HL-60 (cell line): Measurements from ENCODE around the gene ST8SIA2.

Source experiments
- DNase-seq, 2 experiments: peaks; one replicate each; pipeline ENCODE4 v3.0.0-alpha.2; 2010 to 2020; ENCODE audit warnings: low read depth in 1 of 2, low spot score in 1 of 2
- H3K27ac ChIP-seq: fragments of 250-450 bp; sonication (Bioruptor Pico); replicated peaks from 2 replicates; pipeline ENCODE4 v1.5.1; 2020; ENCODE audit warnings: mild to moderate bottlenecking, moderate library complexity
- H3K27me3 ChIP-seq: fragments of 250-450 bp; sonication (Bioruptor Pico); 2 replicates; pipeline ENCODE4 v1.5.1; 2021; ENCODE audit warnings: mild to moderate bottlenecking, moderate library complexity; ENCODE audit not compliant: insufficient read depth, poor library complexity, severe bottlenecking
- H3K4me3 ChIP-seq: replicated peaks from 2 replicates; pipeline ENCODE4 v1.5.1; 2011; ENCODE audit warnings: mild to moderate bottlenecking, control low read depth, low read length; ENCODE audit not compliant: insufficient read depth
- GABPA ChIP-seq: IDR thresholded peaks from 2 replicates; pipeline ENCODE4 v1.6.1; 2012; ENCODE audit warnings: low read depth
- POLR2AphosphoS5 ChIP-seq: IDR thresholded peaks from 2 replicates; pipeline ENCODE4 v1.6.1; 2012; ENCODE audit warnings: low read depth
- REST ChIP-seq: IDR thresholded peaks from 2 replicates; pipeline ENCODE4 v1.6.1; 2012; ENCODE audit warnings: low read depth; ENCODE audit not compliant: insufficient replicate concordance
- SPI1 ChIP-seq: IDR thresholded peaks from 2 replicates; pipeline ENCODE4 v1.6.1; 2012; ENCODE audit warnings: low read depth, mild to moderate bottlenecking, borderline replicate concordance
- TF ChIP-seq, protein P1 (sequence below): IDR thresholded peaks from one replicate; pipeline ENCODE4 v1.5.1; 2011; ENCODE audit warnings: low read length, control low read depth, inconsistent platforms; ENCODE audit not compliant: insufficient read depth

ST8SIA2 gene

DNA sequence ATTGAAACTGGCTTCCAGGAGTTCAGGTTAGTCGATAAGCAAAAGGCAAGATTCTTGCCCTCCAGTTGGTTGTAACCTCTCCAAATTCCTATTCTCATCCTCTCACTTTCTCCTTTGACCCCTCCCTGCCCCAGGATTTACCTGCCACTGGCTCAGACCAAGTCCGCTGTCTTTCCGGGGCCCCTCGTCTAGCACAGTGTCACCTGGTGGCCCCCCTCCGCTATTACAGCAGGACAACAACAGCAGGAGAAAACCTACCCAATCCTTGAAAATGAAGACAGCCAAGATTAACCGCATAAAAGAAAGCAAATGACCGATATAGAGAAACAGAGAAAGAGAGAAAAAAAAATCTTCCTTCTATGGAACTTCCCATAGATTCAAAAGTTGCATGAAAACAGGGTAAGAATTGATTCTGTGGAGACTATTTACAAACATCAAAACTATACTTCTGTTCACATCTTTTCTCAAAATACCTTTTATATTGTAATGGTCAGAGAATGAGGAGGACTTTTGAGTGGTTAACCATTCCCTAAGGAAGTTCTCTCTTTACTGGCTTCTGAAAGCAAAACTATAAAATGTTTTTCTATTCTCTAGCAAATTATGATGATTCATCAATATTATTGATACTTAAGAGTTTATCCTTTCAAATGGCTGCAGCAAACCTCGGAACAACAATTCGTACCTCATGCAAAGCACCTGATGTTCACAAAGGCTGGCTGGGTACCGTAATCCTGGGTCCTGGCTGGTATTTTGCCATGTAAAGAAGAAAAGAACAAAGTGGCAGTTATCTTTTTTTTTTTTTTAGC, 10.0 kb upstream of the ST8SIA2 start:
- H3K27ac ChIP-seq, result no peak overlapping the region
- no peak overlapping the region for H3K4me3 ChIP-seq
- peak in 1 of 2 experiments; percentile 14 for DNase-seq
- TF ChIP-seq, protein P1, sequence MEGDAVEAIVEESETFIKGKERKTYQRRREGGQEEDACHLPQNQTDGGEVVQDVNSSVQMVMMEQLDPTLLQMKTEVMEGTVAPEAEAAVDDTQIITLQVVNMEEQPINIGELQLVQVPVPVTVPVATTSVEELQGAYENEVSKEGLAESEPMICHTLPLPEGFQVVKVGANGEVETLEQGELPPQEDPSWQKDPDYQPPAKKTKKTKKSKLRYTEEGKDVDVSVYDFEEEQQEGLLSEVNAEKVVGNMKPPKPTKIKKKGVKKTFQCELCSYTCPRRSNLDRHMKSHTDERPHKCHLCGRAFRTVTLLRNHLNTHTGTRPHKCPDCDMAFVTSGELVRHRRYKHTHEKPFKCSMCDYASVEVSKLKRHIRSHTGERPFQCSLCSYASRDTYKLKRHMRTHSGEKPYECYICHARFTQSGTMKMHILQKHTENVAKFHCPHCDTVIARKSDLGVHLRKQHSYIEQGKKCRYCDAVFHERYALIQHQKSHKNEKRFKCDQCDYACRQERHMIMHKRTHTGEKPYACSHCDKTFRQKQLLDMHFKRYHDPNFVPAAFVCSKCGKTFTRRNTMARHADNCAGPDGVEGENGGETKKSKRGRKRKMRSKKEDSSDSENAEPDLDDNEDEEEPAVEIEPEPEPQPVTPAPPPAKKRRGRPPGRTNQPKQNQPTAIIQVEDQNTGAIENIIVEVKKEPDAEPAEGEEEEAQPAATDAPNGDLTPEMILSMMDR, result peak; percentile 44
- no peak for TF ChIP-seq REST
- H3K27me3 ChIP-seq, result no peaks in the 10 kb centered on the region

DNA sequence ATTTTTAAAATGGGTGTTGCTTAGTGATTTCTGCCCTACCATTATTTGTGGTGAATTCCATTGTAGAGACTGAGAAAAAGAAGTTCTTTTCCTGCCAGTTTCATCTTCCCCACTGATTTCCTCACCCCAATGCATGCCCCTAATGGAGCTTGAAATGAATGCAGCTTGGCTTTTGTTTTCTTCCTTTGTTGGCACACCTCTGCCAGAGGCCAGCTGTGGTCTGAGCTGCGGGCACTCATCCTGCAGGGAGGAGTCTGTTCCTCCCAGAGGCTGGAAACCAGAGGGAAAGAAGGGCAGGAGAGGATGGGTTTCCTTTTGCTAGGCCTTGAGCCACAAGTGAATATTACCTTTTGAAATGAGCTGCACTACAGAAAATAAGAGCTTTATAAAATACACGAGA, 9.3 kb upstream of the ST8SIA2 start:
- no peaks in the 10 kb centered on the region for H3K27me3 ChIP-seq
- no peak for DNase-seq
- H3K4me3 ChIP-seq, result no peak overlapping the region
- no peak overlapping the region for H3K27ac ChIP-seq
- no peak for TF ChIP-seq REST
- TF ChIP-seq SPI1, result no peak
- TF ChIP-seq GABPA, result no peak
- no peak for TF ChIP-seq POLR2AphosphoS5
- TF ChIP-seq, protein P1, result no peak

DNA sequence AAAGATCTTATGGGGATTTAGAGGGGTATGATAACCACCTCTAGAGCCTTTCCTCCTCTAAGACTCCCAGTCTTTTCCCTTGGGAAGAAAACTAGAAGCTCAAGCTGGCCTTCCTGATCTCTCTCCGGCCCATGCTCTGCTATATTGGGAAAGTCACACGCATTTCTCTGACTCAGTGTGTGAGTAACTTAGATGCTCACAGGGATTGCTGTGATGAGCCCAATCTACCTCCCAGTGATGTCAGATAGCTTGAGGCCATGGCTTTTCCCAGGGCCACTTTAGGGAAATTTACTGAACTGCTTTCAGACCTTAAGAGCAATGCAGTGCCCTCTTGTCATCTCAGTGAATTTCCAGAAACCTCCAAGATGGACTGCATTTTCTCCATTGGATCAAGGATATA, 8.6 kb upstream of the ST8SIA2 start:
- DNase-seq, result no peak
- H3K27ac ChIP-seq, result no peak overlapping the region
- TF ChIP-seq POLR2AphosphoS5, result no peak
- TF ChIP-seq, protein P1, result no peak
- no peaks in the 10 kb centered on the region for H3K27me3 ChIP-seq
- no peak overlapping the region for H3K4me3 ChIP-seq

DNA sequence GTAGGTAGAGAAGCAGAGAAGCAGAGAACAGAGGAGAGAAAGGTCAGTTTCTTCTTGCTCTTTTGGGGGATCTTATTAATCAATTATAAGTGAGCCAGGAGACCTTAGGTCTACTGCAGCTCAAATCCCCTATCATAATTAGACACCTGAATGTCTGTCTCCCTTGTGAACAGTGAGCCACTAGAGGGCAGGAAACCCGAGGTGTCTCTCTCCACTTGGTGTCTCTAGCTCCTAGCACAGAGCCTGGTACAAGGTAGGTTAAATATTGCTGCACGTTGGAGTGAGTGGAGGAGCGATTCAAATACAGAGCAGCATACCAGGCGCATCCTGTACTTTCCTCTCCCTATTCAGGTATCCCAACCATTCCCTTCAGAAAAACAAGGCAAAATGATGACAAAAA, 2.0 kb upstream of the ST8SIA2 start:
- Histone ChIP-seq H3K27me3 (peaks cover 45% of the 10 kb centered on the region), H3K27ac (no peak overlapping the region), H3K4me3 (no peak overlapping the region)
- DNase-seq, result no peak
- no peak for TF ChIP-seq REST
- no peak for TF ChIP-seq SPI1
- TF ChIP-seq GABPA, result no peak
- TF ChIP-seq POLR2AphosphoS5, result no peak
- TF ChIP-seq, protein P1, result peak; percentile 19
